Lower leg skin (tissue), 4 donors: Measurements from ENCODE around the gene SPTB. TPM values are rescaled to one million over a fixed set of nuclear protein-coding genes. Genes with fewer than 3 reads are reported as not detected.

ENCODE experiments used
- DNase-seq, 2 donors: peaks; one replicate each; pipeline ENCODE4 v3.0.0-alpha.2; 2019; ENCODE audit warnings: low spot score in 2 of 2
- H3K4me3 ChIP-seq: fragments of 200-600 bp; sonication (generic); 2 replicates; pipeline ENCODE4 v1.5.1; 2017; ENCODE audit warnings: mild to moderate bottlenecking, low read depth; ENCODE audit not compliant: poor library complexity, severe bottlenecking
- CTCF ChIP-seq, 3 donors: fragments of 450-650 bp; IDR thresholded peaks; one replicate each; pipeline ENCODE4 v1.5.1; 2016; ENCODE audit warnings: antibody characterized with exemption in 3 of 3, mild to moderate bottlenecking in 3 of 3, moderate library complexity in 2 of 3
- POLR2A ChIP-seq, 2 donors: fragments of 450-650 bp; IDR thresholded peaks; one replicate each; pipeline ENCODE4 v1.6.1; 2016 to 2017; ENCODE audit warnings: antibody characterized with exemption in 2 of 2, mild to moderate bottlenecking in 1 of 2, moderate library complexity in 1 of 2
- WGBS, 2 donors: methylation state at CpG; one replicate each; pipeline ENCODE4 v1.1.5; 2018; 5-methylcytosine and 5-hydroxymethylcytosine counted together
- intact Hi-C: fragments of 100-400 bp; cut with DNase I; formaldehyde crosslinking; loops from one replicate; pipeline ENCODE4 v1.15.0; 2023; ENCODE audit warnings: low total_unique reads
- total RNA-seq, 4 donors: library from RNA; depleted of rRNA; stranded (reverse); fragments of >200 nt; gene quantifications; one replicate each; pipeline ENCODE4 v1.1.0, GENCODE V29; 2016

SPTB gene
- total RNA-seq, 4 donors from 2014 or later, result 0.34 to 1.3 (median 0.92) TPM

GRCh38 chr14:64714432-64715025, 165.2 kb downstream of the SPTB start:
- intact Hi-C loops, result no loop called here
- DNase-seq, result peak in 1 of 2 donors; percentile 63
- TF ChIP-seq POLR2A (IDR thresholded peaks at IDR 0.05) (no peak), CTCF (IDR thresholded peaks at IDR 0.05) (no peak)
- no peak overlapping the region for H3K4me3 ChIP-seq
- WGBS, 2 donors, result 87 to 89% methylated on average over 5 of the region's 5 CpGs

- no peak overlapping the region for H3K4me3 ChIP-seq
- intact Hi-C loops, result no loop called here
- DNase-seq, result no peak
- TF ChIP-seq POLR2A (IDR thresholded peaks at IDR 0.05), result no peak
- no peak for TF ChIP-seq CTCF (IDR thresholded peaks at IDR 0.05)
Observed at GRCh38 chr14:64713677-64714076, 166.0 kb downstream of the SPTB start.

GRCh38 chr14:64711039-64711438, 168.7 kb downstream of the SPTB start:
- peak in 1 of 2 donors; percentile 86 for DNase-seq
- no peak for TF ChIP-seq POLR2A (IDR thresholded peaks at IDR 0.05)
- TF ChIP-seq CTCF (IDR thresholded peaks at IDR 0.05), result no peak
- WGBS, 2 donors, result 25 to 31% methylated on average over 5 of the region's 5 CpGs
- intact Hi-C loops, result no loop called here
- H3K4me3 ChIP-seq, result no peak overlapping the region

GRCh38 chr14:64709126-64709525, 170.6 kb downstream of the SPTB start:
- TF ChIP-seq POLR2A (IDR thresholded peaks at IDR 0.05) (no peak), CTCF (IDR thresholded peaks at IDR 0.05) (no peak)
- DNase-seq, result peak in 1 of 2 donors; percentile 74
- WGBS, 2 donors, result 80 to 81% methylated on average over 5 of the region's 5 CpGs
- H3K4me3 ChIP-seq, result no peak overlapping the region
- intact Hi-C loops, result no loop called here

- intact Hi-C loops, result no loop called here
- 30 to 33% methylated on average over 18 of the region's 18 CpGs for WGBS, 2 donors
- H3K4me3 ChIP-seq, result no peak overlapping the region
- DNase-seq, result peak in 1 of 2 donors; percentile 85
- TF ChIP-seq POLR2A (IDR thresholded peaks at IDR 0.05), result no peak
- no peak for TF ChIP-seq CTCF (IDR thresholded peaks at IDR 0.05)
Observed at GRCh38 chr14:64708148-64709004, 171.3 kb downstream of the SPTB start.
